SK-N-DZ (cell line): ENCODE data around the gene CEP19. TPM values are rescaled to one million over a fixed set of nuclear protein-coding genes. Genes with fewer than 3 reads are reported as not detected.
A peak's percentile ranks its signal among the peaks of the same experiment; 100 is the strongest.
"Not testable (repeated sequence)": the region's sequence is repeated elsewhere in the genome, so short reads cannot be mapped to it uniquely, and the experiment has no call there.

Source experiments
- DNase-seq: peaks from one replicate; pipeline ENCODE4 v3.0.0-alpha.2; 2015; ENCODE audit warnings: low spot score
- polyA plus RNA-seq, 2 experiments: library from polyadenylated mRNA; depleted of rRNA; stranded (reverse); fragments of >200 nt; gene quantifications; 2 replicates each; pipeline ENCODE4 v1.2.3, GENCODE V29; 2014

The CEP19 gene
- 5.9 and 8.3 TPM in 2 replicates for polyA plus RNA-seq (2014; cell fraction: cytosol; rRNA removed)
- polyA plus RNA-seq (2014; cell fraction: nucleus; rRNA removed) = 1.9 and 2.2 TPM in 2 replicates

GRCh38 chr3:196711838-196712513 lies at the start of gene CEP19, which contains the start of gene PIGX:
Gene CEP19 (minus strand): TSS chr3:196712250. CDS start chr3:196708657, 3,593 bp downstream.
Gene PIGX (plus strand): TSS chr3:196712377.
- DNase-seq = peak; percentile 87

- no peak for DNase-seq
These were observed 46.1 kb upstream of the CEP19 start for GRCh38 chr3:196757876-196758739.

GRCh38 chr3:196756732-196757131 lies 44.7 kb upstream of the CEP19 start:
- DNase-seq = no peak

GRCh38 chr3:196754091-196754981 lies 42.3 kb upstream of the CEP19 start:
- peak; percentile 38 for DNase-seq

GRCh38 chr3:196753201-196753600 lies 41.2 kb upstream of the CEP19 start:
- no peak for DNase-seq

GRCh38 chr3:196749125-196749524 lies 37.1 kb upstream of the CEP19 start:
- DNase-seq = no peak

GRCh38 chr3:196743569-196743968 lies 31.5 kb upstream of the CEP19 start:
- not testable (repeated sequence) for DNase-seq

GRCh38 chr3:196741249-196741889 lies 29.3 kb upstream of the CEP19 start:
- no peak for DNase-seq

- peak; percentile 61 for DNase-seq
These were observed 28.6 kb upstream of the CEP19 start for GRCh38 chr3:196740481-196741248.

GRCh38 chr3:196739671-196740480 lies 27.8 kb upstream of the CEP19 start, which contains the start of gene PAK2:
Gene PAK2 (plus strand): TSS chr3:196739857. CDS start chr3:196782647, 42,790 bp downstream.
- DNase-seq = peak; percentile 90

GRCh38 chr3:196737655-196738054 lies 25.6 kb upstream of the CEP19 start:
- no peak for DNase-seq

GRCh38 chr3:196736670-196737374 lies 24.8 kb upstream of the CEP19 start:
- no peak for DNase-seq

- DNase-seq = no peak
These were observed 23.7 kb upstream of the CEP19 start for GRCh38 chr3:196735751-196736150.

GRCh38 chr3:196726788-196727675 lies 15.0 kb upstream of the CEP19 start:
- no peak for DNase-seq

- no peak for DNase-seq
These were observed 9.0 kb upstream of the CEP19 start for GRCh38 chr3:196721097-196721496.

GRCh38 chr3:196717162-196717561 lies 5.1 kb upstream of the CEP19 start:
- DNase-seq = not testable (repeated sequence)
